ENCODE data around the gene KRTAP12-4.
"Not testable (repeated sequence)": the region's sequence is repeated elsewhere in the genome, so short reads cannot be mapped to it uniquely, and the experiment has no call there.

Gene KRTAP12-4

GRCh38 chr21:44654576-44655175, at the start of gene KRTAP12-4:
TSS of gene KRTAP12-4 (minus strand) at chr21:44654659. CDS start at chr21:44654614, 45 bp downstream.
- no peak for DNase-seq (ENCODE audit: low read depth, low spot score)

DNA sequence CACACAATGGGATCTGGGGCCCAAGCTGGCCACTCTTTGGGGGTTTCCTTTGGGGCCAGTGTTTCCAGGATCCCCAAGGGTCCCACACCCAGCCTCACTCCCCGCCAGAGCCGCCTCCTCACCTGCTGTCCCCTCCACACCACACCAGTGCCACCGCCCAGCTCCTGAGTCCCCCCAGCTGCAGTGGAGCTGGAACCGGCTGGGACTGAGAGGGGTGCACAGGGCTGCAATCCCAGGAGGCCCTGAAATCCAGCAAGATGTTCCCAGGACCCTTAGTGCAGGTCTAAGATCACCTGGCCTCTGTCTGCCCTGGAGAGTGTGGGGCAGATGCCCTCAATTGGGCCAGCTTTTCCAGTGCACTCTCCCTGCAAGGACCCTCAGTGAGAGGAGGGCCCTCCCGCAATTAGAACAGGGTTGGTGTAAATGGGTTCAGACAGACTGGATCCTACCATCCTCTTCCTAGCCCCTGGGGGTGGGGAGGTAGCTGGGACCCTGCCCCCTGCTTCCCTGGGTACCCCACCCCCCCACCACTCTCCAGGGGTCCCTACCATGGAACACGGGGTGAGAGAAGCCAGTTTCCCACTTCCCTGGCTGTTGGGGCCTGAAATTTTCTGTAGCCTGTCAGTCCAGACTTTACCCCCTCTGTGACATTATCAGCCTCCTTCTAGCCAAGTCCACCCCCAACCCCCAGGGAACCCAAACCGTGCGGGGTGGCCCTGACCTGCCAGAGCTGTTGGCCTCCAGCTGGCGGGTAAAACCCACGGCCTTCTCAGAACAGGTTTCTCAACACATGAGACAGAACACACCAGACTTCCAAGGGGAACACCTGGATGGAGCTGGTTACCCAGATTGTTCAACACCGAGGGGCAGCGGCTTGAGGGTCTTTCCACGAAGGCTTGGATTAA, 49.5 kb upstream of the KRTAP12-4 start:
- no peak for DNase-seq (ENCODE audit: low read depth, low spot score)

DNA sequence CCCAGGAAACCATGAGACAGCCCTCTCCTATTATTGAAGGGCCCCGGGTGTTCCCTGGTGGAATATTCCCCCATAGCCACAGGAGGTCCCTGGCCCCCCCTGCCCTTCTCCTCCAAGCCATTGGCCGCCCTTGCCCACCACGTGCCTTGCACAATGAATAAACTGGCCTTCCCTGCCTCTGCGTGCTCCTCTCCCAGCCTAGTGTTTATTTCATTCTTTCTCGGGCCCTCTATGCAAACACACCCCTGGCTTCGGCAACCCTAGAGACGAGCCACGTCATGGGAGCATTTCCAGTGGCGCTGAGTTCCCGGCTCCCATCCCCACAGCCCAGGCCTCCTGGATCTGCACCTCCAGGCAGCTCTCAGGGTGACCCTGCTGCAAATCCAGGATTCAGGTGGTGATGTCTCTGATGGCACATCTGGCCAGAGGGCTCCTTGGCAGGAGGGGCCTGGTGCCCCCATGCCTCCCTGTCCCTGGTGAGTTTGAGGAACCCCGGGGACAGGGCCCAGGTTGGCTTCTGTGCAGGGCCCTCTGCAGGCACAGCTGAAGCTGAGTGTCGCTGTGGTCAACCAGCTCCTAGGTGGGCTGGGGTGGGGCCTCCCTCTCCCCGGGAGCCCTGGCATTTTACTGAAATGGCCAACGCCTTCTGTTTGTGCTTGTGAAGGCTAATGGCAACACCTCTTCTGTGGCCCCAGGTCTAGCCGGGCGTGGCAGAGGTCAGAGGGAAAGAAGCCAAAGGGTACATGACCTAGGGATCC, 48.7 kb upstream of the KRTAP12-4 start:
- no peak for DNase-seq (ENCODE audit: low read depth, low spot score)

- DNase-seq (ENCODE audit: low read depth, low spot score), result no peak
Observed at GRCh38 chr21:44702111-44702972, 47.9 kb upstream of the KRTAP12-4 start.

- DNase-seq (ENCODE audit: low read depth, low spot score), result no peak
Observed at GRCh38 chr21:44701541-44701940, 47.1 kb upstream of the KRTAP12-4 start.

GRCh38 chr21:44701023-44701400, 46.6 kb upstream of the KRTAP12-4 start:
- no peak for DNase-seq (ENCODE audit: low read depth, low spot score)

DNA sequence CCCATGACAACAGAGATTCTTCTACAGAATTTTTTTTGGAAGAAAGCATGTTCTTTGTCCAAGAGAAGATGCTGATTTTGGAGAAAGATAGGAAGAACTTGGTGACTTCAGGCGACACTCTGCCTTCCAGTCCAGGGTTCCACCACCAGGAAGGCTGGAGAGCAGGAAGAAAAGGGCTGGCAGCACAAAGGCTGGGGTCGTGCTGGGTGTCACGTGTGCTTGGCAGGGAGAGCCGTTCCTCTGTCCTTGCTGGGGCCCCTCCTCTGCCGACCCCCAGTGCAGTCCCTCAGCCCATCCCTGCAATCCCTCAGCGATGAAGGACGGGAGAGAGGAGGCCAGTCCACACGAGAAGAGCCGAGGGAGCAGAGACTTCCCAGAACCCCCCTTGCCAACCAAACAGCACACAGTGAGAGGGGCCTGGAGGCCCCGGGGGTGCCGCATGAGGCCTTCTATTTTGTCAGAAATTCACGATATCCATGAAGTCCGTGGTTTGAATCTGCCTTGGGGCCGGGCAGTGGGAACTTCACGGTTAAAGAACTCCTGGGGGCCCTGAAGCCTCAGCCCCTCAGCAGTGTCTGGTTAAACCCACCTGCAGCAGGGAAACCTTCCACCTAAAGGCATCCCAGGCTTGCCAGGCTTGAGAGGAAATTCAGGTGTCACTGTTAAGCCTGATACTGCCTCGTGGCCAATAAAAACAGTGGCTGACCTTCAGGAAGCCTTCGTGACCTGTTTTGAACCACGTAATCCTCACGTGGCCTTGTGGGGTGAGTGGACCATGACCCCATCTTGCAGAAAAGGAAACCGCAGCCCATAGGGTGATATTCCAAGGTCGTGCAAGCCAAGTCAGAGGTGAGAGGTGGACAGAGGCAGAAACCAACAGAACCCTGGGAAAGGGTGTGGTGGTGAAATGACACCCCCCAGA, 45.9 kb upstream of the KRTAP12-4 start:
- no peak for DNase-seq (ENCODE audit: low read depth, low spot score)

GRCh38 chr21:44699502-44700001, 45.1 kb upstream of the KRTAP12-4 start:
- no peak for DNase-seq (ENCODE audit: low read depth, low spot score)

GRCh38 chr21:44697811-44698734, 43.6 kb upstream of the KRTAP12-4 start:
- DNase-seq (ENCODE audit: low read depth, low spot score), result no peak

DNA sequence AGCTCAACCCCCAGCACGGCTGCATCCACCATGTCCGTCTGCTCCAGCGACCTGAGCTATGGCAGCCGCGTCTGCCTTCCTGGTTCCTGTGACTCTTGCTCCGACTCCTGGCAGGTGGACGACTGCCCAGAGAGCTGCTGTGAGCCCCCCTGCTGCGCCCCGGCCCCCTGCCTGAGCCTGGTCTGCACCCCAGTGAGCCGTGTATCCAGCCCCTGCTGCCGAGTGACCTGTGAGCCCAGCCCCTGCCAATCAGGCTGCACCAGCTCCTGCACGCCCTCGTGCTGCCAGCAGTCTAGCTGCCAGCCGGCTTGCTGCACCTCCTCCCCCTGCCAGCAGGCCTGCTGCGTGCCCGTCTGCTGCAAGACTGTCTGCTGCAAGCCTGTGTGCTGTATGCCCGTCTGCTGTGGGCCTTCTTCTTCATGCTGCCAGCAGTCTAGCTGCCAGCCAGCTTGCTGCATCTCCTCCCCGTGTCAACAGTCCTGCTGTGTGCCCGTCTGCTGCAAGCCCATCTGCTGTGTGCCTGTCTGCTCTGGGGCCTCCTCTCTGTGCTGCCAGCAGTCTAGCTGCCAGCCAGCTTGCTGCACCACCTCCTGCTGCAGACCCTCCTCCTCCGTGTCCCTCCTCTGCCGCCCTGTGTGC, 42.8 kb upstream of the KRTAP12-4 start, which contains the start of gene KRTAP10-12:
Gene KRTAP10-12, plus strand, starts transcription at position 1 of the 639 bp plus-strand sequence. Its CDS starts 30 bp downstream, at position 31.
- not testable (repeated sequence) for DNase-seq (ENCODE audit: low read depth, low spot score)

DNA sequence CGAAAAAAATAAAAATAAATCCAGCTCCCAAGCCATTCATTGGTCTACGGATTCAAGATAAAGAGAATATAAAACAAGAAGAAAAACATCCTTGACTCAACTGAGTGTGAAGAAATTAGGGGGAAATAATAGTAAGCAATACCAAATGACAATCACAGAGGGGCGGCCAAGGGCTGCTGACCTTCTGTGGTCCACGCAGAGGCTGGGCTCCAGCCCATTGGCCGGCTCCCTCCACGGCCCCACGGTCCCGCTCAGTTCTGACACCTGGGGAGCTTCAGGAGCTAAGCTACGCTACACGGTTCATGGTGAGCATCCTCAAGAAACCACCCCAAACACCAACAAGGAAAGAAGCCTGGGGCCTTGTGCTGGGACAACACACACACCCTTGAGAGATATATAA, 42.1 kb upstream of the KRTAP12-4 start:
- no peak for DNase-seq (ENCODE audit: low read depth, low spot score)

- no peak for DNase-seq (ENCODE audit: low read depth, low spot score)
Observed at GRCh38 chr21:44695641-44696040, 41.2 kb upstream of the KRTAP12-4 start.

GRCh38 chr21:44695184-44695583, 40.7 kb upstream of the KRTAP12-4 start:
- DNase-seq (ENCODE audit: low read depth, low spot score), result no peak

DNA sequence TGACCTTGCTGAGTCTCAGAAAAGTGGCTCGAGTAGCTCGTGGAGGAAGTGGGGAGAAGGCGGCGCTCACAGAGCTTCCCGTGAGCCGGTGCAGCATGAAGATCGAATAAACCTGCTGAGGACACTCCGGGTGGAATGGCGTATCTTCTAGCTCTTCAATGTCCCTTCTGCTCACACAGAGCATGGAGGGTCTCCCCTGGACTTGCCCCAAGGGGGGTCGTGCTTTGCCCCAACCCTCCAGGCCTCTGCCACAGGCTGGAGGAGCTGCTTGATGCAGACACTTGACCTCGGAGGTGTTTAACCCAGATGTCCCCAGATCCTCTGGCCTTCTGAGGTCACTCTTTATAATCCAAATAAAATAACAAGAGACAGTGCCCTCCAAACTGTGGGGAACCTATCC, 40.3 kb upstream of the KRTAP12-4 start:
- no peak for DNase-seq (ENCODE audit: low read depth, low spot score)

DNA sequence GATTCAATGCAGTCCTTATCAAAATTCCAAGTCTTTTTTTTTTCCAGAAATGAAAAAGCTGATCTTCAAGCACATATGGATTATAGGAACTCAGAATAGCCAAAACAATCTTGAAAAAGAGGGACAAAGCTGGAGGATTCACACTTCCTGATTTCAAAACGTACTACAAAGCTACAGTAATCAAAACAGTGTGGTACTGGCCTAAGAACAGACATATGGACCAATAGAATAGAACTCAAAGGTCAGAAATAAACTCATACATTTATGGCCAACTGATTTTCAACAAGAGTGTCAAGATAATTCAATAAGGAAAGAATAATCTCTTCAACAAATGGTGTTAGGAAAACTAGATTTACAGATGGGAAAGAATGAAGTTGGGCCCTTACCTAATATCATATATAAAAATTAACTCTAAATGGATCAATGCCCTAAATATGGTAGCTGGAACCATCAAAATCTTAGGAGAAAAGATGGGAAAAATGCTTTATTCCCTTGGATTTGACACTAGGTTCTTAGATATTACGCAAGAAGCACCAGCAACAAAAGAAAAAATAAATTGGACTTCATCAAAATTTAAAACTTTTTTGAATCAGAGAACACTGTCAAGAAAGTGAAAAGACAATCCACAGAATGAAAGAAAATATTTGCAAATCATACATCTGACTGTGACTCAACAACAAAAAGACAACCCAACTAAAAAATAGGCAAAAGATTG, 38.5 kb upstream of the KRTAP12-4 start:
- no peak for DNase-seq (ENCODE audit: low read depth, low spot score)

- DNase-seq (ENCODE audit: low read depth, low spot score), result no peak
Observed at GRCh38 chr21:44691686-44692085, 37.2 kb upstream of the KRTAP12-4 start.

DNA sequence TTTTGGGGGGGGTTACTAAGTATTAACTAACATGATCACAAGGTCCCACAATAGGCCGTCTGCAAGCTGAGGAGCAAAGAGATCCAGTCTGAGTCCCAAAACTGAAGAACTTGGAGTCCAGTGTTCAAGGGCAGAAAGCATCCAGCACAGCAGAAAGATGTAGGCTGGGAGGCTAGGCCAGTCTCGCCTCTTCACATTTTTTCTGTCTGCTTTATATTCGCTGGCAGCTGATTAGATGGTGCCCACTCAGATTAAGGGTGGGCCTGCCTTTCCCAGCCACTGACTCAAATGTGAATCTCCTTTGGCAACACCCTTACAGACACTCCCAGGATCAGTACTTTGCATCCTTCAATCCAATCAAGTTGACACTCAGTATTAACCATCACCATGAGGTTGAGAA, 35.3 kb upstream of the KRTAP12-4 start:
- DNase-seq (ENCODE audit: low read depth, low spot score), result not testable (repeated sequence)

- no peak for DNase-seq (ENCODE audit: low read depth, low spot score)
Observed at GRCh38 chr21:44687671-44688070, 33.2 kb upstream of the KRTAP12-4 start.
